ENCODE data around the gene BPIFB3.

DNA sequence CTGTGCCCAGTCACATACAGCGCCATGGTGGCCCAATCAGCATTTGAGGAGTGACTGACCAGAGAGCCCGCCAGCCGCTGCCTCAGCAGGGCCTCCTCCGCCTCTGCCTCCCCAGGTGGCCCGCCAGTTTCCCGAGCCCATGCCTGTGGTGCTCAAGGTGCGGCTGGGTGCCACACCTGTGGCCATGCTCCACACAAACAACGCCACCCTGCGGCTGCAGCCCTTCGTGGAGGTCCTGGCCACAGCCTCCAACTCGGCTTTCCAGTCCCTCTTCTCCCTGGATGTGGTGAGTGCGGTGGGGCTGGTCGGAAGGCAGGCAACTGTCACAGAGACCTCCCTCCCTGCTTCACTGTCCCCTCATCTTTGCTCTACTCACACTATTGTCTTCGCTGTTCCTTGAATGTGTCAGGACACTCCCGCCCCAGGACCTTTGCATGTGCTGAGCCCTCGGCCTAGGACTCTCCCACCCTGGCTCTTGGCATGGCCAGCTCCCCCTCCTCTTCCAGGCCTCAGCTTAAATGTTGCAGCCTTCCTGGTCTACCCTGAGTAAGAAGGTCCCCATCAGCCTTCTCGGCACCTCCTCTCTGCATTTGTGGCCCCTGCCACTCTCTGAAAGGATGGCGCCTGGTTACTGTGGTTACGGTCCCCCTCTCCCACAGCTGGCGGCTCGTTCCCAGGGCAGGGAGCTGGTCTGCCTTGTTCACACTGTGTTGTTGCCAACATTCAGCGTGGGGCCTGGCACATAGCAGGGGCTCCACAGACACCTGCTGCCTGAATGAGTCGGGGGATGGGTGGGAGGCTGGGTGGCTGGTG is 34.0 kb upstream of the BPIFB3 start:
- TF ChIP-seq HOXA3 (CRISPR knock-in tag; IDR thresholded peaks at IDR 0.05) (no peak), RFX5 (IDR thresholded peaks at IDR 0.05; ENCODE audit: low read depth, low read length) (no peak), ZFP37 (CRISPR knock-in tag; IDR thresholded peaks at IDR 0.05; ENCODE audit: borderline replicate concordance) (no peak), ZKSCAN8 (CRISPR knock-in tag; IDR thresholded peaks at IDR 0.05; ENCODE audit: borderline replicate concordance) (no peak)
